ENCODE results near the gene SERPINA9.

- TF ChIP-seq ZC3H10 (CRISPR knock-in tag; IDR thresholded peaks at IDR 0.05) (no peak), ESRRG (CRISPR knock-in tag; IDR thresholded peaks at IDR 0.05) (no peak), ZFP30 (CRISPR knock-in tag; IDR thresholded peaks at IDR 0.05) (no peak), OSR1 (CRISPR knock-in tag; IDR thresholded peaks at IDR 0.05) (no peak), PATZ1 (CRISPR knock-in tag; IDR thresholded peaks at IDR 0.05; ENCODE audit: borderline replicate concordance) (no peak), TOX (CRISPR knock-in tag; IDR thresholded peaks at IDR 0.05; ENCODE audit: borderline replicate concordance) (no peak), POU6F1 (CRISPR knock-in tag; IDR thresholded peaks at IDR 0.05; ENCODE audit: borderline replicate concordance, low read depth) (no peak), ZNF70 (CRISPR knock-in tag; IDR thresholded peaks at IDR 0.05) (no peak), RARB (CRISPR knock-in tag; IDR thresholded peaks at IDR 0.05) (no peak), CSRNP3 (CRISPR knock-in tag; IDR thresholded peaks at IDR 0.05) (no peak), BACH2 (CRISPR knock-in tag; IDR thresholded peaks at IDR 0.05; ENCODE audit: borderline replicate concordance) (no peak), ZNF8 (CRISPR knock-in tag; IDR thresholded peaks at IDR 0.05) (no peak)
Observed at GRCh38 chr14:94473666-94474410, 2.2 kb downstream of the SERPINA9 start.
